NT2/D1 (cell line): ENCODE measurements around the gene SMURF1.
"Not testable (repeated sequence)": the region's sequence is repeated elsewhere in the genome, so short reads cannot be mapped to it uniquely, and the experiment has no call there.

Experiments
- DNase-seq: peaks from one replicate; pipeline ENCODE4 v3.0.0-alpha.2; 2011; ENCODE audit warnings: low read depth, low spot score
- H3K27me3 ChIP-seq: 2 replicates; pipeline ENCODE4 v1.6.0; 2011; ENCODE audit warnings: mild to moderate bottlenecking; ENCODE audit not compliant: insufficient read length, insufficient read depth
- H3K36me3 ChIP-seq: 2 replicates; pipeline ENCODE4 v1.6.1; 2011; ENCODE audit warnings: mild to moderate bottlenecking, low read length, mixed read lengths; ENCODE audit not compliant: insufficient read depth, insufficient read length
- H3K4me1 ChIP-seq: 2 replicates; pipeline ENCODE4 v1.5.1; 2011; ENCODE audit not compliant: insufficient read depth, insufficient read length
- H3K4me3 ChIP-seq: 2 replicates; pipeline ENCODE4 v1.5.1; 2011; ENCODE audit warnings: low read depth; ENCODE audit not compliant: insufficient read length
- H3K9ac ChIP-seq: 2 replicates; pipeline ENCODE4 v1.6.0; 2011; ENCODE audit warnings: low read depth; ENCODE audit not compliant: insufficient read length
- H3K9me3 ChIP-seq: 2 replicates; pipeline ENCODE4 v1.5.1; 2011; ENCODE audit warnings: mild to moderate bottlenecking, low read length; ENCODE audit not compliant: insufficient read depth
- SUZ12 ChIP-seq: IDR thresholded peaks from 2 replicates; pipeline ENCODE4 v1.6.1; 2011; ENCODE audit not compliant: insufficient read length, insufficient read depth; ENCODE audit errors: extremely low read depth
- YY1 ChIP-seq: IDR thresholded peaks from 2 replicates; pipeline ENCODE4 v1.6.1; 2011; ENCODE audit not compliant: insufficient read length, insufficient read depth
- ZNF274 ChIP-seq: IDR thresholded peaks from 2 replicates; pipeline ENCODE4 v1.6.1; 2011; ENCODE audit warnings: mild to moderate bottlenecking, low read depth, low read length

SMURF1 gene

DNA sequence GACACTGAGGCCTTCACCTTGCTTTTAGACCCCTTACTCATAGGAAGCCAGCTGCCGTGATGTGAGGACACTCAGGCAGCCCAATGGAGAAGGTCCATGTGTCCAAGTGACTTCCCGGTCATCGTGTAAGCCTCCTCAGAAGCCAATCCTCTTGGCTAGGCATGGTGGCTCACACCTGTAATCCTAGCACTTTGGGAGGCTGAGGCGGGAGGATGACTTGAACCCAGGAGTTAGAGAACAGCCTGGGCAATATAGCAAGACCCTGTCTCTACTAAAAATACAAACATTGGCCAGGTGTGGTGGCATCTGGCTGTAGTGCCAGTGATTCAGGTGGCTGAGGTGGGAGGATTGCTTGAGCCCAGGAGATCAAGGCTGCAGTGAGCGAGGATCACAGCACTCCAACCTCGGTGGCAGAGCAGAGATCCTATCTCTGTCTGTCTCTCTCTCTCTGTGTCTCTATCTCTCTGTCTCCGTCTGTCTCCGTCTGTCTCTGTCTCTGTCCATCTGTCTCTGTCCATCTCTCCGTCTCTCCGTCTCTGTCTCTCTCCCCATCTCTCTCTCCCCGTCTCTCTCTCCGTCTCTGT is 36.3 kb upstream of the SMURF1 start:
- no peaks in the 10 kb centered on the region for H3K4me1 ChIP-seq
- H3K4me3 ChIP-seq, result no peak overlapping the region
- no peaks in the 10 kb centered on the region for H3K9me3 ChIP-seq
- TF ChIP-seq ZNF274 (no peak), YY1 (no peak), SUZ12 (no peak)
- no peak overlapping the region for H3K9ac ChIP-seq
- H3K27me3 ChIP-seq, result no peaks in the 10 kb centered on the region
- no peaks in the 10 kb centered on the region for H3K36me3 ChIP-seq
- no peak for DNase-seq

DNA sequence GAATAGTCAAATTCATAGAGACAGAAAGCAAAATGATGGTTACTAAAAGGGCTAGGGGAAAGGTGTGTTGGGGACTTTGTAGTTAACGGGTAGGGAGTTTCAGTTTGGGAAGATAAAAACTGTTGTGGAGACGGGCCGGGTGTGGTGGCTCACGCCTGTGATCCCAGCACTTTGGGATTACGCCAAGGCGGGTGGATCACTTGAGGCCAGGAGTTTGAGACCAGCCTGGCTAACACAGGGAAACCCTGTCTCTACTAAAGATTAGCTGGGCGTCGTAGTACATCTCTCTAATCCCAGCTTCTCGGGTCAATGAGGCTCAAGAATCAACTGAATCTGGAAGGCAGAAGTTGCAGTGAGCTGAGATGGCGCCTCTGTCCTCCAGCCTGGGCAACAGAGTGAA is 33.3 kb upstream of the SMURF1 start:
- no peak for DNase-seq
- no peak for TF ChIP-seq YY1
- no peak for TF ChIP-seq ZNF274
- TF ChIP-seq SUZ12, result no peak
- H3K4me3 ChIP-seq, result no peak overlapping the region

DNA sequence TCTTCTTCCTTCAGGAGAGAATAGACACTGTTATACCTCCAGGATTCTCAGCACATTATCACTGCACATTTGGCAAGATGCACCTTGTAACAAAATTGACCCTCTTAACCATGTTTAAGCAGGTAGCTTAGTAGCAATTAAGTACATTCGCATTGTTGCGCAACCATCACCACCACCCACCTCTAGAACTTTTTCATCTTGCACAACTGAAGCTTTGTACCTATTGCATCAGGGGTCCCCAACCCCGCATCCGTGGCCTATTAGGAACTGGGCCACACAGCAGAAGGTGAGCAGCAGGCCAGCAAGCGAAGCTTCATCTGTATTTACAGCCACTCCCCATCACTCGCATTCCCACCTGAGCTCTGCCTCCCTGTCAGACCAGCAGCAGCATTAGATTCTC is 29.9 kb upstream of the SMURF1 start:
- H3K9me3 ChIP-seq, result no peaks in the 10 kb centered on the region
- no peaks in the 10 kb centered on the region for H3K36me3 ChIP-seq
- DNase-seq, result no peak
- H3K9ac ChIP-seq, result no peak overlapping the region
- H3K4me3 ChIP-seq, result no peak overlapping the region
- no peaks in the 10 kb centered on the region for H3K27me3 ChIP-seq
- TF ChIP-seq SUZ12, result no peak
- no peak for TF ChIP-seq YY1
- TF ChIP-seq ZNF274, result no peak
- H3K4me1 ChIP-seq, result no peaks in the 10 kb centered on the region

More for the DNA sequence above, 33.3 kb upstream of the SMURF1 start:
- no peaks in the 10 kb centered on the region for H3K36me3 ChIP-seq
- H3K4me1 ChIP-seq, result no peaks in the 10 kb centered on the region
- H3K9ac ChIP-seq, result no peak overlapping the region
- no peaks in the 10 kb centered on the region for H3K9me3 ChIP-seq
- H3K27me3 ChIP-seq, result no peaks in the 10 kb centered on the region

DNA sequence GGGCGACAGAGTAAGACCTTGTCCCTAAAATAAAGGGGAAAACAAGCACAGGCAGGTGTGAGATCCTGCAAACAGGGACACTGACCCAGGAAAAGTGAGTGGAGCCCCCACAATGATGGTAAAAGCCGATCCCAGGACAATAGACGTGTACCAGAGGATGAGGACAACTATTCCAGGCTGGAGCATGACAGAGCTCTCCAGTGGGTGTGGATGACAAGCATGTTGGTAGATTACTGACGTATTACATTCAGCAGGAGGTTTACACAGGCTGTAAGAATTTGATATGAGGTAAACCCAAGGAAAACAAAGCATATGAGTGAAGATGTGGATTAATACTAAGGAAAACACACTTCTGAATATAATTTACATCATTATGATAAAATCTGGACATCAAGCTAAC is 27.8 kb upstream of the SMURF1 start:
- no peak for TF ChIP-seq SUZ12
- TF ChIP-seq YY1, result no peak
- no peak for TF ChIP-seq ZNF274
- no peaks in the 10 kb centered on the region for H3K4me1 ChIP-seq
- H3K4me3 ChIP-seq, result no peak overlapping the region
- H3K9me3 ChIP-seq, result no peaks in the 10 kb centered on the region
- no peaks in the 10 kb centered on the region for H3K36me3 ChIP-seq
- no peak for DNase-seq
- H3K27me3 ChIP-seq, result no peaks in the 10 kb centered on the region
- H3K9ac ChIP-seq, result no peak overlapping the region

DNA sequence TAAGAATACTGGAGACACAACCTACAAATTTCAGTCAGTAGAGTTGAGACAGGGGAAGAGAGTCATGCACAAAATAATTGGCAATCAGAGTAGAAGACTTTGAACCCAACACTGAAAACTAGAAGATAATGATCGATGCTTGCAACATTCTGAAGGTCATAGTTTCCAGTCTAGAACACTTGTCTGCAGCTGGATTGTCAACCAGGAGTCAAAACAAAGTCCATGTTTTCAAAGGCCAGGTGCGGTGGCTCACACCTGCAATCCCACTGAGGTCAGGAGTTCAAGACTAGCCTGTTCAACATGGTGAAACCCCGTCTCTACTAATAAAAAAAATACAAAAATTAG is 26.8 kb upstream of the SMURF1 start:
- Histone ChIP-seq H3K27me3 (no peaks in the 10 kb centered on the region), H3K4me1 (no peaks in the 10 kb centered on the region), H3K9me3 (no peaks in the 10 kb centered on the region), H3K4me3 (no peak overlapping the region), H3K36me3 (no peaks in the 10 kb centered on the region), H3K9ac (no peak overlapping the region)
- no peak for DNase-seq
- TF ChIP-seq YY1 (no peak), SUZ12 (no peak), ZNF274 (no peak)

DNA sequence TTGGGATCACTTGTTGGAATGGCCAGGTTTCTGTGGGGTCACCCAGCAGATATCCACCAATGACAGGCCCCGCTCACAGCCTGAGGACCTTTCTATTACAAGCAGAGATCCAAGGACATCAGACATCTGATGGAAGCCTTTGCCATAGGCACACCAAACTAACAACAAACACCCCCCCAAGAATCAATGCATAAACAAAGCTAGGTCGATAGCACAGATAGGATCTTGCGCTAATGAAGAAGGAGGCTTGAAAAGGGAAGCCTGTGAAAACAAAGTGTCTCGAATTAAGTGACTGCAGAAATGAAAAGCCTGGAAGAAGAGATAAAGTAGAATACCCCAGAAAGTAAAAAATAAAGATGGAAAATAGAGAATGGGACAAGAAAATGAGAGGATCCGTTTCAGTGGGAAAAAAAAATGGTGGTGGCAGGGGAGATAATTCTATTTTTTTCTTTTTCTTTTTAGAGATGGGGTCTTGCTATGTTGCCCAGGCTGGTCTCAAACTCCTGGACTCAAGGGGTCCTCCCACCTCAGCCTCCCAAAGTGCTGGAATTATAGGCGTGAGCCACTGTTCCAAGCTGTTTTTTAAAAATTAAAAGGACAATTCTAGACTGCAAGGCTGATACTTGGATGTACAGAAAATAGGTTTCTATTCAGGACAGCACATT is 26.3 kb upstream of the SMURF1 start:
- Histone ChIP-seq H3K9ac (no peak overlapping the region), H3K36me3 (no peaks in the 10 kb centered on the region), H3K4me1 (no peaks in the 10 kb centered on the region), H3K4me3 (no peak overlapping the region), H3K9me3 (no peaks in the 10 kb centered on the region), H3K27me3 (no peaks in the 10 kb centered on the region)
- no peak for DNase-seq
- TF ChIP-seq ZNF274 (no peak), YY1 (no peak), SUZ12 (no peak)

DNA sequence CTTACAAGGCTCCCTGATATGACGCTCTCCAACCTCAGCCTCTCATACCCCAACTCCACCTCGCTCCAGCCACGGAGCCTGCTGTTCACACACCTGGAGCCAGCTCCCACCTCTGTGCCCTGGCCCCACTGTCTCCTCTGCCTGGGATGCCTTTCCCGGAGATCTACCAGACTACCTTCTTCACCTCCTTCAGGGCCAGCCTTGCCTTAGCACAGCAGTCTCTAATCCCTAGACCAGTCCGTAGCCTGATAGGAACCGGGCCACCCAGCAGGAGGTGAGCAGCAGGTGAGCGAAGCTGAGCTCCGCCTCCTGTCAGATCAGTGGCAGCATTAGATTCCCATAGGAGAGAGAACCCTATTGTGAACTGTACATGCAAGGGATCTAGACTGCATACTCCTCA is 23.2 kb upstream of the SMURF1 start:
- DNase-seq, result no peak
- H3K4me3 ChIP-seq, result no peak overlapping the region
- H3K9ac ChIP-seq, result no peak overlapping the region
- H3K9me3 ChIP-seq, result no peaks in the 10 kb centered on the region
- no peaks in the 10 kb centered on the region for H3K36me3 ChIP-seq
- H3K27me3 ChIP-seq, result no peaks in the 10 kb centered on the region
- TF ChIP-seq ZNF274 (no peak), SUZ12 (no peak), YY1 (no peak)
- peaks cover 1% of the 10 kb centered on the region for H3K4me1 ChIP-seq

DNA sequence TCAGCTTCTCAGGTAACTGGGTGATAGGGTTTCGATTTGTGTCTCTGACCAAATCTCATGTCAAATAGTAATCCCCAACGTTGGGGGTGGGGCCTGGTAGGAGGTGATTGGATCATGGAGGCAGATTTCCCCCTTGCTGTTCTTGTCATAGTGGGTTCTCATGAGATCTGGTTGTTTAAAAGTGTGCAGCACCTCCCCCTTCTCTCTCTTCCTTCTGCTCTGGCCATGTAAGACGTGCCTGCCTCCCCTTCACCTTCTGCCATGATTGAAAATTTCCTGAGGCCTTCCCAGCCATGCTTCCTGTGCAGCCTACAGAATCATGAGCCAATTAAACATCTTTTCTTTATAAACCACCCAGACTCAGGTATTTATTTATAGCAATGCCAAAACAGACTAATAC is 21.9 kb upstream of the SMURF1 start:
- DNase-seq, result no peak
- peaks cover 3% of the 10 kb centered on the region for H3K4me1 ChIP-seq
- H3K27me3 ChIP-seq, result no peaks in the 10 kb centered on the region
- no peaks in the 10 kb centered on the region for H3K9me3 ChIP-seq
- no peaks in the 10 kb centered on the region for H3K36me3 ChIP-seq
- no peak overlapping the region for H3K4me3 ChIP-seq
- no peak overlapping the region for H3K9ac ChIP-seq
- TF ChIP-seq YY1 (no peak), ZNF274 (no peak)

DNA sequence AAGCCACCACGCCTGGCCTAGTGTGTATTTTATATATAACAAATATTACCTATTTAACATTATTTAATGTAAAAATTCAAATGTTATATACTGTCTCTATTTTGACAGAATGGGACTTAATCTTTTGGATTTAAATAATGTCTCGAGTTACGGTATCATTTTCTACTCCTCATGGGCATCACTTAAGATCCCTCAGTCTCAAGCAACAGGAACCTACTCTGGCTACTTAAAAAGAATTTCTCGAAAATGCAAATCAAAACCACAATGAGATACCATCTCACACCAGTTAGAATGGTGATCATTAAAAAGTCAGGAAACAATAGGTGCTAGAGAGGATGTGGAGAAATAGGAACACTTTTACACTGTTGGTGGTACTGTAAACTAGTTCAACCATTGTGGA is 19.8 kb upstream of the SMURF1 start:
- not testable (repeated sequence) for DNase-seq, H3K4me1 ChIP-seq, H3K27me3 ChIP-seq, H3K9ac ChIP-seq, H3K9me3 ChIP-seq, H3K36me3 ChIP-seq, H3K4me3 ChIP-seq
